WTC11 (cell line): ENCODE results near the gene BUD31. TPM values are rescaled to one million over a fixed set of nuclear protein-coding genes. Genes with fewer than 3 reads are reported as not detected.

Experiments
- ATAC-seq: fragments of 200-7000 bp; cut with Tn5 transposase; 2 replicates; pipeline ENCODE4 v1.10.0; 2021; ENCODE audit warnings: mild to moderate bottlenecking, moderate library complexity
- CTCF ChIA-PET: fragments of 300-600 bp; sonication (Branson Sonifier 250); formaldehyde crosslinking; loops from one replicate; lab custom pipeline; 2021; ENCODE audit warnings: antibody characterized with exemption; lab: Charles Lee
- POLR2A ChIA-PET: fragments of 350-600 bp; sonication (Branson Sonifier 250); formaldehyde crosslinking; loops from one replicate; lab custom pipeline; 2021; ENCODE audit warnings: antibody characterized with exemption; lab: Charles Lee
- DNase-seq: peaks from one replicate; pipeline ENCODE4 v3.0.0; 2021; ENCODE audit warnings: low spot score
- H3K27ac Mint-ChIP-seq: 2 replicates; pipeline ENCODE4 v1.8.0; 2021; ENCODE audit warnings: mixed read lengths
- H3K27me3 Mint-ChIP-seq: 2 replicates; pipeline ENCODE4 v1.8.0; 2021; ENCODE audit warnings: low read depth, mild to moderate bottlenecking, moderate library complexity, mixed read lengths
- H3K36me3 Mint-ChIP-seq: 2 replicates; pipeline ENCODE4 v1.8.0; 2021; ENCODE audit warnings: mixed read lengths
- H3K4me1 Mint-ChIP-seq: 2 replicates; pipeline ENCODE4 v1.8.0; 2022; ENCODE audit warnings: mixed read lengths
- H3K4me3 Mint-ChIP-seq: 2 replicates; pipeline ENCODE4 v1.8.0; 2021; ENCODE audit warnings: mild to moderate bottlenecking, moderate library complexity, mixed read lengths
- H3K9me3 Mint-ChIP-seq: 2 replicates; pipeline ENCODE4 v1.8.0; 2021; ENCODE audit warnings: mixed read lengths
- ATF6 ChIP-seq: sonication (generic); formaldehyde crosslinking; IDR thresholded peaks from 2 replicates; pipeline ENCODE4 v1.8.1; 2023; ENCODE audit warnings: mild to moderate bottlenecking, missing genetic modification reagents
- CBFB ChIP-seq: sonication (generic); formaldehyde crosslinking; IDR thresholded peaks from 2 replicates; pipeline ENCODE4 v1.8.1; 2022; ENCODE audit warnings: mild to moderate bottlenecking, low read depth, missing genetic modification reagents
- CREM ChIP-seq: sonication (generic); formaldehyde crosslinking; IDR thresholded peaks from 2 replicates; pipeline ENCODE4 v1.8.1; 2022; ENCODE audit warnings: mild to moderate bottlenecking, missing genetic modification reagents, moderate library complexity
- E2F5 ChIP-seq: sonication (generic); formaldehyde crosslinking; IDR thresholded peaks from 2 replicates; pipeline ENCODE4 v1.8.1; 2022; ENCODE audit warnings: mild to moderate bottlenecking, moderate library complexity, missing genetic modification reagents
- FOXP1 ChIP-seq: sonication (generic); formaldehyde crosslinking; IDR thresholded peaks from 2 replicates; pipeline ENCODE4 v1.8.0; 2022; ENCODE audit warnings: missing genetic modification reagents, mild to moderate bottlenecking, moderate library complexity, borderline replicate concordance
- IRF1 ChIP-seq: sonication (generic); formaldehyde crosslinking; IDR thresholded peaks from 2 replicates; pipeline ENCODE4 v1.8.0; 2023; ENCODE audit warnings: missing genetic modification reagents
- IRF2 ChIP-seq: sonication (generic); formaldehyde crosslinking; IDR thresholded peaks from 2 replicates; pipeline ENCODE4 v1.8.0; 2022; ENCODE audit warnings: low read depth, missing genetic modification reagents, borderline replicate concordance
- PRRX2 ChIP-seq: fragments of 250-450 bp; sonication (Bioruptor Pico); IDR thresholded peaks from 2 replicates; pipeline ENCODE4 v1.8.0; 2021; ENCODE audit warnings: mild to moderate bottlenecking
- SMAD3 ChIP-seq: sonication (generic); formaldehyde crosslinking; IDR thresholded peaks from 2 replicates; pipeline ENCODE4 v1.8.0; 2022; ENCODE audit warnings: missing genetic modification reagents, mild to moderate bottlenecking, borderline replicate concordance
- SP1 ChIP-seq: sonication (generic); formaldehyde crosslinking; conservative IDR thresholded peaks from 2 replicates; pipeline ENCODE4 v1.8.1; 2022; ENCODE audit warnings: missing genetic modification reagents
- TEAD4 ChIP-seq: sonication (generic); formaldehyde crosslinking; IDR thresholded peaks from 2 replicates; pipeline ENCODE4 v1.8.0; 2022; ENCODE audit warnings: mild to moderate bottlenecking, missing genetic modification reagents
- ZNF138 ChIP-seq: sonication (generic); formaldehyde crosslinking; conservative IDR thresholded peaks from 2 replicates; pipeline ENCODE4 v1.8.1; 2022; ENCODE audit warnings: mild to moderate bottlenecking, moderate library complexity, missing genetic modification reagents
- total RNA-seq: library from RNA; stranded (reverse); gene quantifications from 3 replicates; pipeline ENCODE4 v1.2.3, GENCODE V29; 2021

BUD31 gene
- total RNA-seq, 1 experiment from 2014 or later, result 98.7 TPM

- Mint-ChIP-seq H3K27ac (peak overlapping the region; percentile 98), H3K4me1 (peaks cover 12% of the 10 kb centered on the region)
Observed at GRCh38 chr7:99394188-99394502, 14.6 kb upstream of the BUD31 start.

GRCh38 chr7:99395616-99396327 lies 13.0 kb upstream of the BUD31 start:
- Mint-ChIP-seq H3K27me3 (no peaks in the 10 kb centered on the region), H3K36me3 (peaks cover 49% of the 10 kb centered on the region), H3K4me3 (no peak overlapping the region), H3K27ac (peak overlapping the region; percentile 41), H3K9me3 (no peaks in the 10 kb centered on the region), H3K4me1 (peaks cover 12% of the 10 kb centered on the region)
- POLR2A ChIA-PET, result interaction anchor here (0.5 to 3.5 kb wide), 3 partner anchors 13 to 108 kb away, joined by 3 to 37 read pairs (median 5); partner anchors contain the start of genes BUD31 and PDAP1
- DNase-seq, result no peak
- ATAC-seq, result no peak
- CTCF ChIA-PET, result no interaction called here
- no peak for TF ChIP-seq ZNF138 (CRISPR knock-in tag)
- no peak for TF ChIP-seq IRF1 (CRISPR knock-in tag)
- no peak for TF ChIP-seq ATF6 (CRISPR knock-in tag)

More at GRCh38 chr7:99394188-99394502, 14.6 kb upstream of the BUD31 start:
- Mint-ChIP-seq H3K9me3 (no peaks in the 10 kb centered on the region), H3K36me3 (peaks cover 36% of the 10 kb centered on the region), H3K4me3 (peak overlapping the region; percentile 77), H3K27me3 (no peaks in the 10 kb centered on the region)
- DNase-seq, result no peak
- 0 out of 2 replicates have a peak, but pooled peaks have one; percentile 2 for TF ChIP-seq SMAD3 (CRISPR knock-in tag)
- no peak for TF ChIP-seq FOXP1 (CRISPR knock-in tag)
- ATAC-seq, result no peak
- ChIA-PET CTCF (interaction anchor here (2.5 kb wide), 1 partner anchor 28 kb away, joined by 15 read pairs; no protein-coding TSS in a partner anchor), POLR2A (interaction anchor here (0.7 to 3.5 kb wide), 4 partner anchors 15 to 28 kb away, joined by 4 to 37 read pairs (median 6); partner anchors contain the start of genes BUD31 and PDAP1)

GRCh38 chr7:99396418-99397296 lies 12.1 kb upstream of the BUD31 start:
- ChIA-PET CTCF (no interaction called here), POLR2A (interaction anchor here (0.5 kb wide), 1 partner anchor 109 kb away, joined by 5 read pairs; no protein-coding TSS in a partner anchor)
- Mint-ChIP-seq H3K4me1 (peaks cover 12% of the 10 kb centered on the region), H3K27ac (no peak overlapping the region), H3K36me3 (peaks cover 56% of the 10 kb centered on the region), H3K27me3 (no peaks in the 10 kb centered on the region), H3K4me3 (no peak overlapping the region), H3K9me3 (no peaks in the 10 kb centered on the region)
- DNase-seq (no peak), ATAC-seq (no peak)
- TF ChIP-seq E2F5 (CRISPR knock-in tag), result no peak
- no peak for TF ChIP-seq CREM (CRISPR knock-in tag)
- no peak for TF ChIP-seq SP1 (CRISPR knock-in tag)
- no peak for TF ChIP-seq PRRX2
- TF ChIP-seq TEAD4 (CRISPR knock-in tag), result no peak
- TF ChIP-seq IRF2 (CRISPR knock-in tag), result no peak
- no peak for TF ChIP-seq CBFB (CRISPR knock-in tag)
